Muscle layer of duodenum (tissue), 2 donors: ENCODE data around the gene SRD5A3.
"Not testable (repeated sequence)": the region's sequence is repeated elsewhere in the genome, so short reads cannot be mapped to it uniquely, and the experiment has no call there.

Experiments used
- H3K27ac ChIP-seq: one replicate; pipeline ENCODE4 v1.7.0; 2013; ENCODE audit warnings: mild to moderate bottlenecking, low read length
- H3K27me3 ChIP-seq: one replicate; pipeline ENCODE4 v1.7.0; 2013; ENCODE audit warnings: low read depth, mild to moderate bottlenecking, control low read depth, low read length
- H3K36me3 ChIP-seq, 2 donors: one replicate each; pipeline ENCODE4 v1.7.0; 2013; ENCODE audit warnings: low read length in 2 of 2, control low read depth in 1 of 2, mild to moderate bottlenecking in 1 of 2; ENCODE audit not compliant: insufficient read depth in 2 of 2, control insufficient read depth in 1 of 2
- H3K4me1 ChIP-seq, 2 donors: one replicate each; pipeline ENCODE4 v1.7.0; 2013; ENCODE audit warnings: low read length in 2 of 2, mild to moderate bottlenecking in 2 of 2, control low read depth in 1 of 2, moderate library complexity in 1 of 2; ENCODE audit not compliant: insufficient read depth in 2 of 2, control insufficient read depth in 1 of 2
- H3K4me3 ChIP-seq, 2 donors: one replicate each; pipeline ENCODE4 v1.7.0; 2013; ENCODE audit warnings: low read length in 2 of 2, low read depth in 1 of 2, mild to moderate bottlenecking in 1 of 2
- H3K9me3 ChIP-seq, 2 donors: one replicate each; pipeline ENCODE4 v1.7.0; 2013; ENCODE audit warnings: low read length in 2 of 2, control low read depth in 1 of 2, mild to moderate bottlenecking in 1 of 2; ENCODE audit not compliant: control insufficient read depth in 1 of 2
- donor health status: healthy.

The SRD5A3 gene

GRCh38 chr4:55347610-55348228 is 1.7 kb downstream of the SRD5A3 start:
- Histone ChIP-seq H3K4me1 (peaks cover 0 to 14% of the 10 kb centered on the region in 2 donors), H3K27me3 (no peaks in the 10 kb centered on the region), H3K27ac (no peak overlapping the region), H3K36me3 (no peaks in the 10 kb centered on the region), H3K9me3 (no peaks in the 10 kb centered on the region), H3K4me3 (no peak overlapping the region)

DNA sequence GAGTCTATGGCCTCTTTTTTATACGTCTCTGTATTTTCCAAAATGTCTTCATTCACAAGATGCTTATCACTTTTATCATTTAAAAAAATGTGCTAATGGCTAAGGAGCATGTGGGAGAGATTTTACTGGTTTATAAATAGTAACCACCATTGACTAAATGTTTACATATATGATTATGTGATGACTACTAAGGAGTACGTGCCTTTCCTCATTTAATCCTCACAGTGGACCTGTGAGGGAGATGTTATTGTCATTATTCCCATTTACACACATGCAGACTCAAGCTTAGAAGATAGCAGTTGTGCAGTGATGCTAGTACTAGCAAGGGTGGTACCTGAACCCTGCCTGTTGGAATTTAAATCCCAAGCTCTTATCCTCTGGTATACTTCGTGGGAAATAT is 2.4 kb downstream of the SRD5A3 start:
- no peaks in the 10 kb centered on the region for H3K27me3 ChIP-seq
- H3K4me1 ChIP-seq: peaks cover 0 to 14% of the 10 kb centered on the region in 2 donors
- H3K4me3 ChIP-seq: no peak overlapping the region
- no peak overlapping the region for H3K27ac ChIP-seq
- H3K9me3 ChIP-seq: no peaks in the 10 kb centered on the region
- H3K36me3 ChIP-seq: no peaks in the 10 kb centered on the region

DNA sequence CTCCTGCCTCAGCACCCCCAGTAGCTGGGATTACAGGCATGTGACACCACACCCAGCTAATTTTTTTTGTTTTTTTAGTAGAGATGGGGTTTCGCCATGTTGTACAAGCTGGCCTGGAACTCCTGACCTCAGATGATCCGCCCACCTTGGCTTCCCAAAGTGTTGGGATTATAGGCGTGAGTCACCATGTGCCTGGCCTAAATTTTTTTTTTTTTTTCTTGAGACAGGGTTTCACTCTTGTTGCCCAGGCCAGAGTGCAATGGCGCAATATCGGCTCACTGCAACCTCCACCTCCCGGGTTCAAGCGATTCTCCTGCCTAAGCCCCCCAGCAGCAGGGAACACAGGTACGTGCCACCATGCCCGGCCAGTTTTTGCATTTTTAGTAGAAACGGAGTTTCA is 4.8 kb downstream of the SRD5A3 start:
- not testable (repeated sequence) for H3K36me3 ChIP-seq, H3K4me3 ChIP-seq, H3K27ac ChIP-seq

DNA sequence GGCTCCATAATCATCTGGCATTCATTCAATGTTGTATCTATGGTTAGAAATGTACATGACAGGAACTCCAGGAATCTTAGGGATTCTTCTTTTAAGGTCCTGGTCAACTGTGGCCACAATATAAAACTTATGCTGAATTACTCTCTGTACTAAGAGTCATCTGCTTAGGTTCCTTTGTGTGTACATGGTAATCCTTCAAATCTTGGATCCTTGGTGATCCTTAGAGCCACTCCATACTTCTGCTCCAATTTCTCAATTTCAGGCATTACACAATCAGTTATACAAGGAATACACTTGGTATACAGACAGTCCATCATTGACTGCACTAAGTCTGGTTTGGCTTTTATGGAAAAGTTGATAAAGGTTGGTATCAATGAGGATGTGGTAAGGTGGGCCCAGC is 5.8 kb downstream of the SRD5A3 start:
- Histone ChIP-seq H3K4me1 (peaks cover 0 to 9% of the 10 kb centered on the region in 2 donors), H3K27me3 (no peaks in the 10 kb centered on the region), H3K9me3 (no peaks in the 10 kb centered on the region), H3K36me3 (peaks cover 0 to 3% of the 10 kb centered on the region in 2 donors), H3K27ac (no peak overlapping the region), H3K4me3 (no peak overlapping the region)

More for the DNA sequence above, 4.8 kb downstream of the SRD5A3 start:
- not testable (repeated sequence) for H3K9me3 ChIP-seq, H3K27me3 ChIP-seq
- H3K4me1 ChIP-seq: peaks cover 0 to 10% of the 10 kb centered on the region in 2 donors

DNA sequence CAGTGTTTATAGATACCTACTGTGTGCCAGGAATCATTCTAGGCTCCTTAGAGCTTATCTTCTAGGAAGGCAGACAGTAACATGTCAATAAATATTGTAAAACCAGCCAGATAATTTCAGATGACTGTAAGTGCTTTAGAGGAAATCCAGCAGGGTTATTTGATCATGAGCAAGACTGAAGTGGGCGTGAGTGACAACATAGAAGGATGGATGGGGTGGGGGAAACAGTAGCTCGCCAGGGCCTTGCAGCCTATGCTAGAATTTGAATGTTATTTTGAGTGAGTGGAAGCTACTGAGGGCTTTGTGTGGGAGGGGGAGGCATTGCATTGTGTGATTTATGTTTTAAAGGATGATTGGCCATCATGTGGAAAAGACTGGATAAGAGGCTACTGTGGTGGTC is 6.7 kb downstream of the SRD5A3 start:
- Histone ChIP-seq H3K27ac (no peak overlapping the region), H3K36me3 (peaks cover 0 to 3% of the 10 kb centered on the region in 2 donors), H3K9me3 (no peaks in the 10 kb centered on the region), H3K27me3 (no peaks in the 10 kb centered on the region), H3K4me3 (no peak overlapping the region), H3K4me1 (no peaks in the 10 kb centered on the region)

DNA sequence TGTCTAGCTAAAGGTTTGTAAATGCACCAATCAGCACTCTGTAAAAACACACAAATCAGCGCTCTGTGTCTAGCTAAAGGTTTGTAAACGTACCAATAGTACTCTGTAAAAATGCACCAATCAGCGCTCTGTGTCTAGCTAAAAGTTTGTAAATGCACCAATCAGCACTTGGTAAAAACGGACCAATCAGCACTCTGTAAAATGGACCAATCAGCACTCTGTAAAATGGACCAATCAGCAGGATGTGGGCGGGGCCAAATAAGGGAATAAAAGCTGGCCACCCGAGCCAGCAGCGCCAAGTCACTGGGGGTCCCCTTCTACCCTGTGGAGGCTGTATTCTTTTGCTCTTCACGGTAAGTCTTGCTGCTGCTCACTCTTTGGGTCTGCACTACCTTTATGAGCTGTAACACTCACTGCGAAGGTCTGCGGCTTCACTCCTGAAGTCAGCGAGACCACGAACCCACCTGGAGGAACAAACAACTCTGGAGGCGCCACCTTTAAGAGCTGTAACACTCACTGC is 7.2 kb downstream of the SRD5A3 start:
- H3K9me3 ChIP-seq, H3K27ac ChIP-seq, H3K4me1 ChIP-seq, H3K36me3 ChIP-seq, H3K27me3 ChIP-seq, H3K4me3 ChIP-seq: not testable (repeated sequence)

DNA sequence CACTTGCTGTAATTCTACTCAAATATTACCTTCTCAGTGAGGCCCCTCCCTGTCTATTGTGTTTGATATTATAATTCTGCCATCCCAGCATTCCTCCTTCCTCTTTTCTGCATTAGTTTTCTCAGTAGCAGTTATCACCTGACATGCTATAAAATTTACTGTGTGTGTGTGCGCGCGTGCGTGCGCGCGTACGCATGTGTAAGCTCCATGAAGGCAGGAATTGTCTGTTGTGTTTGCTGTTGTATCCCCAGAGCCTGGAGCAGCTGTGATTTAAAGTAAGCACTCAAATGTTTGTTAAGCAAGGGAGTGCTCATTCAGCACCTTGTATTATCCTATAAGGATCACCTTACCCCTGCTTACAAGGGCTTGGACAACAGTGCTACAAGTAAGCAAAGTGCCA is 8.6 kb downstream of the SRD5A3 start:
- Histone ChIP-seq H3K36me3 (peaks cover 0 to 7% of the 10 kb centered on the region in 2 donors), H3K4me3 (no peak overlapping the region), H3K27me3 (no peaks in the 10 kb centered on the region), H3K9me3 (no peaks in the 10 kb centered on the region), H3K27ac (no peak overlapping the region), H3K4me1 (peaks cover 5 to 7% of the 10 kb centered on the region in 2 donors)

DNA sequence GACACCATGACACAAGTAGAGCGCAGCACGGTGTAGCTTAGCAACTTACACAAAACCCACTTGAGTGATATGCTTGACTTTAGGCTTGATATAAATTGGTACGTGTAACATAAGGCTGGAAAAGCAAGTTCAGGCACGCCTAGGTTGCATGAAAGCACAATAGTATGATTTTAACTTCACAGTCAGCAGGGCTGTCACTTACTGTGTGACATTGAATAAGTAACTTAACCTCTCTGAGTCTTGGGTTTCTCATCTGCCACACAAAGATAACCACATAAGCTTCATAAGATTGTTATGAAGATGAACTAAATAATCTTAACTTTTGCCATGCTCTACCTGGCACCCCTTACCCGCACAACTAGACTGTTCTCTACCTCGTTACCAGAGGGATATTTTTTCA is 9.5 kb downstream of the SRD5A3 start:
- Histone ChIP-seq H3K4me3 (no peak overlapping the region), H3K27ac (no peak overlapping the region), H3K4me1 (peaks cover 5 to 7% of the 10 kb centered on the region in 2 donors), H3K36me3 (peaks cover 0 to 7% of the 10 kb centered on the region in 2 donors), H3K9me3 (no peaks in the 10 kb centered on the region), H3K27me3 (no peaks in the 10 kb centered on the region)

DNA sequence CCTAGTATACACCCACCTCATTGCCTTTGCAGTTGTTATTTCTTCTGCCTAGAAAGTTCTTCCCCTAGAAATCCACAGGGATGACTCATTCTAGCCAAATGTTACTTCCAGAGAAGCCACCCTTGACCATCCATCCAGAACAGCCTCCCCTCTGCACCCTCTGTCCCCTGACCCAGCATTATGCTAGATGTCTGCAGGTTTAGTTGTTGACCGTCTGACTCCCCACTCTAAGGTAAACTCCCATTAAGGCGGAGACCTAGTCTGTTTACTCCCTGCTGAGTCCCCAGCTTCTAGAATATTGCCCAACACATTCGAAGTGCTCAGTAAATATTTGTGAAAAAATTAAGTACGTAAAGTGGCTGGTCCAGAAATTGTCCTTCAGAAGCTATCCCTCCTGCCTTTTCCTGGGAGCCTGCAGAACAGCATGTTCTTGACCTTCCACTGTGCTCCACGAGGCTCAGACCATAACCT is 11.0 kb downstream of the SRD5A3 start:
- Histone ChIP-seq H3K4me3 (no peak overlapping the region), H3K9me3 (no peaks in the 10 kb centered on the region), H3K27ac (no peak overlapping the region), H3K4me1 (peaks cover 5 to 7% of the 10 kb centered on the region in 2 donors), H3K27me3 (no peaks in the 10 kb centered on the region), H3K36me3 (peaks cover 0 to 7% of the 10 kb centered on the region in 2 donors)

DNA sequence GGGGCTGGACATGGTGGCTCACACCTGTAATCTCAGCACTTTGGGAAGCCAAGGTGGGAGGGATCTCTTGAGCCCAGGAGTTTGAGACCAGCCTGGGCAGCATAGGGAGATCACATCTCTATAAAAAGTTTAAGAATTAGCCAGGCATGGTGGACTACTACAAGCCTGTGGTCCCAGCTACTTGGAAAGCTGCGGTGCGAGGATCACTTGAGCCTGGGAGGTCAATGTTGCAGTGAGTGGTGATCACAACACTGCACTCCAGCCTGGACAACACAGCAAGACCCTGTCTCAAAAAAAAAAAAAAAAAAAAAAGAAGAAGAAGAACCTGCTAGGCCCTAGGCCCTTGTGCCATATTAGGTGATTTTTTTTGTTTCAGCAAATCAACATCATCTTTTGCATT is 12.2 kb downstream of the SRD5A3 start:
- Histone ChIP-seq H3K9me3 (no peaks in the 10 kb centered on the region), H3K36me3 (peaks cover 0 to 7% of the 10 kb centered on the region in 2 donors), H3K27me3 (no peaks in the 10 kb centered on the region), H3K27ac (no peak overlapping the region), H3K4me1 (peaks cover 5 to 7% of the 10 kb centered on the region in 2 donors), H3K4me3 (no peak overlapping the region)

- Histone ChIP-seq H3K4me3 (no peak overlapping the region), H3K4me1 (peaks cover 5 to 7% of the 10 kb centered on the region in 2 donors), H3K27me3 (no peaks in the 10 kb centered on the region), H3K27ac (peak overlapping the region; percentile 67), H3K36me3 (peaks cover 0 to 7% of the 10 kb centered on the region in 2 donors), H3K9me3 (no peaks in the 10 kb centered on the region)
These were observed 12.6 kb downstream of the SRD5A3 start for GRCh38 chr4:55358668-55359067.
